ENCODE results near the gene KIF3C.

DNA sequence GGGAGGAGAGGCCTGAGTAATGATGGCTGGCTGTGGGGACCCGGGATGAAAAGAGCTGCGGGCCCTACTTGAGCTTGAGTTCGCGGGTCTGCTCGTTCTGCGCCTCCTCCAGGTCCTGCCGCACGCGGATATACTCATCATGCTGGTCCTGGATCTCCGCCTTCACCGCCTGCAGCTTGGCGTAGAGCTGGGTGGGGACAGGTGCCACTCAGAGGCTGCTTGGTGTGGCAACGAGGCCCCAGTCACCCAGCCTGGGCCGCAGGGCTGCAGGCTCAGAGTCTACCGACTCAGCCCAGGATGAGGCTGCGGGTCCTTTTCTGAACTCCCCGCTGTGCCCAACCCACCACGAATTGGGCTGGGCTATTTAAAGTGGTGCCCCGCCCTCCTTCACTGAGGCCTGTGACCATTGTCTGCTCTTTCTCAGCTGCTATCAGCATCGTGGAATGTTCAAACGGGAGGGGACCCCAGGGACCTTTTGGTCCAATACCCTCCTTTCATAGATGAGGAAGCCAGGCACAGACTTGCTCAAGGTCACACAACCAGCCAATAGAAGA is 28.0 kb downstream of the KIF3C start:
- TF ChIP-seq POLR2A (IDR thresholded peaks at IDR 0.05) (no peak), POLR2AphosphoS5 (IDR thresholded peaks at IDR 0.05) (no peak), EP300 (IDR thresholded peaks at IDR 0.05) (no peak)
- TF ChIP-seq, protein P1, sequence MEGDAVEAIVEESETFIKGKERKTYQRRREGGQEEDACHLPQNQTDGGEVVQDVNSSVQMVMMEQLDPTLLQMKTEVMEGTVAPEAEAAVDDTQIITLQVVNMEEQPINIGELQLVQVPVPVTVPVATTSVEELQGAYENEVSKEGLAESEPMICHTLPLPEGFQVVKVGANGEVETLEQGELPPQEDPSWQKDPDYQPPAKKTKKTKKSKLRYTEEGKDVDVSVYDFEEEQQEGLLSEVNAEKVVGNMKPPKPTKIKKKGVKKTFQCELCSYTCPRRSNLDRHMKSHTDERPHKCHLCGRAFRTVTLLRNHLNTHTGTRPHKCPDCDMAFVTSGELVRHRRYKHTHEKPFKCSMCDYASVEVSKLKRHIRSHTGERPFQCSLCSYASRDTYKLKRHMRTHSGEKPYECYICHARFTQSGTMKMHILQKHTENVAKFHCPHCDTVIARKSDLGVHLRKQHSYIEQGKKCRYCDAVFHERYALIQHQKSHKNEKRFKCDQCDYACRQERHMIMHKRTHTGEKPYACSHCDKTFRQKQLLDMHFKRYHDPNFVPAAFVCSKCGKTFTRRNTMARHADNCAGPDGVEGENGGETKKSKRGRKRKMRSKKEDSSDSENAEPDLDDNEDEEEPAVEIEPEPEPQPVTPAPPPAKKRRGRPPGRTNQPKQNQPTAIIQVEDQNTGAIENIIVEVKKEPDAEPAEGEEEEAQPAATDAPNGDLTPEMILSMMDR (IDR thresholded peaks at IDR 0.05) = no peak
